ENCODE data around the gene PRRC1. TPM values are rescaled to one million over a fixed set of nuclear protein-coding genes. Genes with fewer than 3 reads are reported as not detected.

PRRC1 gene
- total and polyA plus RNA-seq, 3 donors from 2014 or later, result 32.2 to 53.6 (median 45.6) TPM

GRCh38 chr5:127601601-127602000 lies 84.2 kb downstream of the PRRC1 start:
- Histone ChIP-seq H3K27ac (no peak overlapping the region), H3K9me3 (no peaks in the 10 kb centered on the region), H3K4me1 (peaks cover 12% of the 10 kb centered on the region), H3K27me3 (no peaks in the 10 kb centered on the region), H3K4me3 (no peak overlapping the region), H3K36me3 (ENCODE audit: low read depth, missing control alignments) (no peaks in the 10 kb centered on the region)
- 70 to 73% methylated on average over 4 of the region's 4 CpGs for WGBS, 2 donors
- intact Hi-C loops (cut with DNase I; ENCODE audit: low total_unique reads), result no loop called here
- TF ChIP-seq CTCF (IDR thresholded peaks at IDR 0.05) (no peak), POLR2A (IDR thresholded peaks at IDR 0.05) (no peak)
- DNase-seq, result no peak

GRCh38 chr5:127602481-127602880 lies 85.0 kb downstream of the PRRC1 start:
- H3K4me1 ChIP-seq, result peaks cover 12% of the 10 kb centered on the region
- H3K9me3 ChIP-seq, result no peaks in the 10 kb centered on the region
- no peak for TF ChIP-seq CTCF (IDR thresholded peaks at IDR 0.05)
- no peak for TF ChIP-seq POLR2A (IDR thresholded peaks at IDR 0.05)
- no peaks in the 10 kb centered on the region for H3K36me3 ChIP-seq (ENCODE audit: low read depth, missing control alignments)
- H3K27ac ChIP-seq, result no peak overlapping the region
- H3K4me3 ChIP-seq, result no peak overlapping the region
- WGBS, 2 donors, result 96 to 98% methylated on average over 3 of the region's 3 CpGs
- DNase-seq, result no peak
- no peaks in the 10 kb centered on the region for H3K27me3 ChIP-seq
- intact Hi-C loops (cut with DNase I; ENCODE audit: low total_unique reads), result no loop called here

GRCh38 chr5:127602896-127603844 lies 85.7 kb downstream of the PRRC1 start:
- H3K27ac ChIP-seq, result no peak overlapping the region
- WGBS, 2 donors, result 42 to 44% methylated on average over 8 of the region's 8 CpGs

More at GRCh38 chr5:127602896-127603844, 85.7 kb downstream of the PRRC1 start:
- Histone ChIP-seq H3K27me3 (no peaks in the 10 kb centered on the region), H3K9me3 (no peaks in the 10 kb centered on the region), H3K4me1 (peaks cover 12% of the 10 kb centered on the region), H3K4me3 (no peak overlapping the region), H3K36me3 (ENCODE audit: low read depth, missing control alignments) (no peaks in the 10 kb centered on the region)
- no peak for TF ChIP-seq POLR2A (IDR thresholded peaks at IDR 0.05)
- no peak for TF ChIP-seq CTCF (IDR thresholded peaks at IDR 0.05)
- intact Hi-C loops (cut with DNase I; ENCODE audit: low total_unique reads), result no loop called here
- no peak for DNase-seq

Other genes starting within 250 kb of the PRRC1 start
- 1 to 10 TPM; 4.6 to 5.1 TPM for gene MEGF10, start 226.8 kb upstream of the PRRC1 start, total RNA-seq
- gene MEGF10, start 226.8 kb upstream of the PRRC1 start, polyA plus RNA-seq (ENCODE audit: insufficient read depth, low read depth, low replicate concordance), result 2.4 TPM
- gene CTXN3, start 131.4 kb downstream of the PRRC1 start, total RNA-seq, result under 1 TPM in 1 of 2 donors, not detected in 1; 0.24 TPM
- gene CTXN3, start 131.4 kb downstream of the PRRC1 start, polyA plus RNA-seq (ENCODE audit: insufficient read depth, low read depth, low replicate concordance), result 0.26 TPM
- 10 to 100 TPM in 1 of 2 donors, 1 to 10 TPM in 1; 7.8 to 12.9 TPM for gene CCDC192, start 185.8 kb downstream of the PRRC1 start, total RNA-seq
- gene CCDC192, start 185.8 kb downstream of the PRRC1 start, polyA plus RNA-seq (ENCODE audit: insufficient read depth, low read depth, low replicate concordance), result 22.6 TPM